ENCODE results near the gene RNF126.
"Not testable (repeated sequence)": the region's sequence is repeated elsewhere in the genome, so short reads cannot be mapped to it uniquely, and the experiment has no call there.

The RNF126 gene

DNA sequence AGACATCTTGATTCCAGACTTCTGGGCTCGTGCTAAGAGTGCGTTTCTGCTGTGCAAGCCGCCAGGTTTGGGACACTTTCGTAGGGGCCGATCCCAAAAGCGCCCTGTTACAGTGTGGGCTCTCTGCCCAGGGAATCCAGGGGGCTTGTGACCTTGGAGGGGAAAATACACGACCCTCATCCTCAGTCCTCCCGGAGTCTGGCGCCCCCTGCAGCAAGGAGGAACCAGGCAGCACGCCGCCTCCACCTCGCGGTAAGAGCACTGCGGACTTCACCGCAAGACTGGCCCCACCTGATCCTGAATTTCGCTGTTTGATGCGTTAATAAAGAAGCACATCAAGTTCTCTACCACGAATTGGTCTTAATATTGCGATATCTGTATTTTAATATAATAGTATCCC, 34.8 kb downstream of the RNF126 start:
- DNase-seq (ENCODE audit: low read depth, low spot score): peak; percentile 60

GRCh38 chr19:626566-626965, 36.4 kb downstream of the RNF126 start:
- DNase-seq (ENCODE audit: low read depth, low spot score): not testable (repeated sequence)

DNA sequence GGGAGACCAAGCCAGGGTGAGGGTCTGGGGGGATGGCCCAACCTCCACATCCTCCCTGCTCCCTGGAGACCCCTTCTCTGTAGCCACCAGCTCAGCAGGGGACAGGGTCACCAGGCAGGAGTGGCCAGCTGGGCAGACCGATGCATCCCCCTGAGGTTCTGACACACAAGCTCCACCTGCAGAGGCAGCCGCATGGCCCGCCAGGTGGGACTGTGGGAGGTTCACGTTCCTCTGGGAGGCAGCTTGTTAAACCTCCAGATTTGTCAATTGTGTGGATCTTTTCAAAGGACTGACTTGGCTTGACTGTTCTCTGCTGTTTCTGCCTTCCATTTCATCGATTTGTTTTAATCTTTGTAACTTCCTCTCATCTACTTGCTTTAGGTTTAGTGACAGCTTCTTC, 37.8 kb downstream of the RNF126 start:
- DNase-seq (ENCODE audit: low read depth, low spot score): no peak

DNA sequence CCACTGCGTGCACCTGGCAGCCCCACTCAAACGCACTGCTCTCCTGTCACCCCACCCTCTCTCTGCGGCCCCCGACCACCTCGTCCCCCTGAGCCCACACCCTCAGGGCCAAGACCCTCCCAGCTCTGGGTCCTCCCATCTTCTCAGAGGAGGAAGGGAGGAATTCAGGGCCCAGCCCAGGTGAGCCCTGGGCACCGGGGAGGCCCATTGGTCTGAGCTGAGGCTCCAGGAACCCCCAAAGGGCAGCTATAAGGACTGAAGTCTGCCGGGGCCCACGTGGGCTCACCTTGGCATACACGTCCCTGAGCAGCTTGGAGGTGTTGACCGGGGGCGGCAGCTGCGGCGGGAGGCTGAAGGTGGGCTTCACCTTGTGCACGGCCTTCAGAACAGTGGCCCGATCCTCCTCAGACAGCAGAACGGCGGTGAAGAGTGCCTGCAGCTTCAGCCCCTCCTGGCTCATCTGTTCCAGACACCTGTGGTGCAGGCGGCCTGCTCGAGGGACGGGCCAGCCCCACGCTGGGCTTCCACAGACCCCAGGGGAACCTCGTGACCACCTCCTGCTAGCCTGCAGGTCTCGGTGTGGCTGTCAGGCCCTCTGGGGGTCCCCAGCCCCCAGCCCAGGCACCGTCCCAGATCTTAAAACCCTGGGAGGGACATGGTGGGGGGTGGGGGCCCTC, 38.4 kb downstream of the RNF126 start:
- no peak for DNase-seq (ENCODE audit: low read depth, low spot score)

DNA sequence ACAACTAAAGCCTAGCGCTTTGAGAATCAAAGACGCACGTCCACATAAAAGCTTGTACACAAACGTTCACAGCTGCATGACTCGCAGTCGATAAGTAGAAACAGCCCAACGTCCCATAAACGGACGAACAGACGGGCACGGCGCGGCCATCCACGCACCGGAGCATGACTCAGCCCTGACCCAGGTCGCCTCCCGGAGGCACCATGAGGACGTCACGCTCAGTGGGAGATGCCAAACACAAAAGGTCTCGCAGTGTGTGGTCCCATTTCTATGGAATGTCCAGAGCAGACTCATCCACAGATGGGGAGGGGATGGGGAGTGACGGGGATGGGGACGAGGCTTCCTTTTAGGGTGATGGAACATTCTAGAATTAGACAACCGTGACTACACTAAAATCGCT, 39.0 kb downstream of the RNF126 start:
- DNase-seq (ENCODE audit: low read depth, low spot score): no peak

DNA sequence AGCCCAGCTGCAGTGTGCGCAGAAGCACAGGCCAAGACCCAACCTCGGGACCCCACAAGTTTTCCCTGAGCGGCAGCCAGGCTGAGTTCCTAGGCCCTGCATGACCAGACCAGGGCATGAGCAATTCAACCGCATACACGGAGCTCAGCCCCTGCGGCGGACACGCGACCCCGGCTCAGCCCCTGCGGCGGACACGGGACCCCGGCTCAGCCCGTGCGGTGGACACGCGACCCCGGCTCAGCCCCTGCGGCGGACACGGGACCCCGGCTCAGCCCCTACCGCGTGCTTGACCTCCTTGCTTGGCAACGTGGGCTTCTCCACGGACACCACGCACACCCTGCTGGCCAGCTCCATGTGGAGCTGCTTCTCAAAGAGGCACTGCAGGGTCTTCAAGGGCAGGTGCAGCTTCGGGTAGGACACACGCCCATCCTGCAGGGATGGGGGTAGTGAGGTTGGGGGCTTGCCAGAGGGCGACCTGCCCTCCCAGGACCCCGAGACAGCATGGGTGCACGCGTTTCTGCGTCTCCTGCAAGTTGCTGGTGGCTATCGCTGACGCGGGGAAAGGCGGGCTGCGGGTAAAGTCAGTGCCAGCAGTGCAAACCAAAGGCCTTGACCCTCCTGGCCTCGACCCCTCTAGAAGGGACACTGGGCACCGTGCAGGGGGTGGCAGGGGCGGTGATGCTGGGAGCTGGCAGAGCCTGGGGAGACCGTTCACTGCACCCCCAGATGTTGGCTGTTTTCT, 39.7 kb downstream of the RNF126 start:
- no peak for DNase-seq (ENCODE audit: low read depth, low spot score)

DNA sequence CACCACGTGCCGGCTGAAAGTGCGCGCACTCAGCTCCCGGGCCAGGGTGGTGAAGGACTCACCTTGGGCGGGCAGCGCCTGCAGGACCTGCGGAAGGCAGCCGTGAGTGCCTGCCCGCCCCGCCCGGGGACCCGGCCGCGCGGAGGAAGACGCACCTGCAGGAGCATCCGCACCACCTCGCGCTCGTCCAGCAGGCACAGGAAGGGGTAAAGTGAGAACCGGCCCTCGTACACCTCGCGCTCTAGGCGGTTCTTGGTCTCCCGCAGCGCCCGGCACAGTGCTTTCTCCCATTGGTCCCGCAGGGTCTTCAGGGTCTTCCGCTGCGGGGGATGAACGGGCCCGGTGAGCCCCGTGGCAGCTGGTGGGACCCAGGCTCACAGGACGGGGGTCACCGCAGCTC, 40.3 kb downstream of the RNF126 start:
- DNase-seq (ENCODE audit: low read depth, low spot score): no peak

DNA sequence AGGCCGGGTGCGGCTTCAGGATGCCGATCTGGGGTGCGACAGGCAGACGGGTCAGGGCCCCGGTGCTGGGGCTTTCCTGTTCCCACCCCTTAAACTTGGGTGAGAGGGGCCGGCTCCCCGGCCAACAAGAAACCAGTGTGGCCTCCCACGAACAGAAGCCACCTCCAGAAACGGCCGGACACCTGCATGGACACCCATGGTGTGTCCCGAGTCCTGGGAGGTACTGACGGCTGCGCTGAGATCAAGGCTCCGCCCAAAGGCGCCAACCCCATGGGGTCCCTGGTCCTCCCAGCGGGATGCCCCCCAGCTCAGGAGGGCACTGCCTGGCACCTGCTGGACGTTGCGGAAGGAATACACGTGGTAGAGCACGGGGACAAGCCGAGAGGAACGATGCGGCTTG, 41.2 kb downstream of the RNF126 start:
- no peak for DNase-seq (ENCODE audit: low read depth, low spot score)

- not testable (repeated sequence) for DNase-seq (ENCODE audit: low read depth, low spot score)
These were observed 41.8 kb downstream of the RNF126 start for GRCh38 chr19:621191-621590.

DNA sequence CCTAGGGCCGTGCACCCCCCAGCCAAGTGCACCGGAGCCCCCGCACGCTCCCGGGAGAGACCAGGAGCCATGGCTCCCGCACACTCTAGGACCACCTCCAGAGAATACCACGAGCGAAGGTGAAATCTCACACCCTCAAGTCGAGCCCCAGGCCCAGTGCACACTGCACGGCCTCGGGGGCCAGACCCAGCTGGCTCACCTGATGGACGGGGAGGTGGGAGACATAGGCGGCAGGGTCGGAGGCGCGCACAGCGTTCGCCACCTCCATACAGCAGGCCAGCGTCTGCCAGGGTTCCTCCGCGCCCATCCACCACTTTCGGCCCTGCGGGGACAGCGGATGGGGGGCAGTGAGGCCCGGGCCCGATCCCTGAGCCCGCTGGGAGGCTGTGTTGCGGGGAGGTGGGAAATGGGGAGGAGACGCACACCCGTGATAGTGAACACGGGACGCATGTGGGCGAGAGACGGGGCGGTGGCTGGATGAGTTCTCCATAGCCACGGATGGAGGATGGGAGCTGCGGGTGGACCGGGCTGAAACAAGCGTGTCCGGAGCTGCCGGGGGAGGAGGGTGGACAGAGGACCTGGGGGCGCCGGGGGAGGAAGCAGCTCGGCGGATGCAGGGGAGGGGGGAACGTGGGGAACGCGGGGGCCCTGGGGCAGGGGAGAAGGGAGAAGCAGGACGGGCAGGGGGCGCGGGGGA, 42.7 kb downstream of the RNF126 start:
- DNase-seq (ENCODE audit: low read depth, low spot score): no peak

DNA sequence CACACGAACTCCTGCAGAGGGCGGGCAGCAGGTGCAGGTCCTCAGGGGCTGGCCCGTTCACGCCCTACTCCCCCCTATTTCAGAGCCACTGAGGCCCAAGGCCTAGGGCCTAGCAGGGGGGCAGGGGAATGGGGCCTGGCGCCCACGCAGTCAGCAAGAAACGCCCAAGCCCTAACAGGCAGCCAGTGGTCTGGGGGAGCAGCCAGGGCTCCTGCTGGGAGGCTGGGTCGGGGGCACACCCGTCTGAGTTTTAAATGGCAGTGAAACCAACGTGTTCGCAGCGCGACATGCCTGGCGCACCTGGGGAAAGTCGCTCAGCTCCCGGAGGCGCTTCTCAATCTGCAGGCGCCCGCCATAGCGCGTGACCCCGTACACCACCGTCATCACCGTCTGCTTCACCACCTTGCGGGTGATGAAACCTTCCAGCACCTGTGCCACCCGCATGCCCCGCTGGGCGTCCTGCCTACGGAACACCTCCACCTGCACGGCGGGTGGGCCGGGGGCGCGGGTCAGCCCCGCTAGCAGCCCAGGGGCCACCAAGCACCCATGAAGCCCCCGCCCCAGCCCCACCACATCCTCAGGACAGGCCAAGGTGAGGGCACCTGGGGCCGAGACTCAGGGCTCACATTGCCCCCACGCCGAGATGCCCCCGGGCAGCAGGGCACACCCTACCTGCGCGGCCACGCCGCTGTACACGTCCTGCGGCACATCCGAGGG, 43.6 kb downstream of the RNF126 start:
- DNase-seq (ENCODE audit: low read depth, low spot score): no peak

DNA sequence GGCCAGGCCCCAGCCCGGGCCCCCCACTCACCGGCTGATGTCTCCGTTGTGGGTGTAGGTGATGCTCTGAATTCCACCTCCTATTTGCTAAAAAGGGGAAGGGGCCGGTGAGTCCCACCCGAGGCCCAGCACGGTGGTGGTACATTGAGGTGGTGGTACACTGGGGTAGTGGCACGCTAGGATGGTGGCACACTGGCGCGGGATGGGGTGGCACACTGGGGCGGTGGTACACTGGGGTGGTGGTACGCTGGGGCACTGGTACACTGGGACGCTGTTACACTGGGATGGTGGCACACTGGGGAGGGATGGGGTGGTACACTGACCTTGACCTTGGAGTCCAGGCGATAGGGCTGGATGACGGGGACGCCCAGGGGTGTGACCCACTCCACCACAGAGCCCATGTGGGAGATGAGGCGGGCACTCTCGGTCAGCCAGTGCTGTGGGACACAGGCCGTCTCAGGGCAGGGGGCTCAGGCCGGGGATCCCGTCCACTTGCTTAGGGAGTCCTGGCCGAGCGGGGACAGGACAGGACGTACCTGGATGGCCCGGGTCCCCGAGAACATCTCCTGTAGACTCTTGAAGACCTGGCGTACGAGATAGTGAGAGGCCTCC, 44.2 kb downstream of the RNF126 start:
- DNase-seq (ENCODE audit: low read depth, low spot score): no peak

DNA sequence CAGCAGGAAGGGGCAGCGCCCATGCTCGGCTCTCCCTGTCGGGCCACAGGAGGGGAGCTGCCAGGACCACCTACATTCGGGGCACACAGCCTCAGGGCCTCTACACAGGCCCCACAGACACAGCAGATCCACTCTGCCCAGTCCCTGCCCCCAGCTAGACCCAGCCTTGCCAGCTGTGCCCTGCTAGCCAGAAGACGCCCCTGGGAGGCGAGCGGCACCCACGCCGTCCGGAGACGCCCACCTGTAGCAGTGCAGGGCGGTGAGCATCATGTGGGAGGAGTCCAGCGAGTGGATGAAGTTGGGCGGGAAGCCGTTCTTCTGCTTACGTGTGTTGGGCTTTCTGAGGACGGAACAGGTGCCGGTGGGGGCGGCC, 44.8 kb downstream of the RNF126 start:
- DNase-seq (ENCODE audit: low read depth, low spot score): no peak

DNA sequence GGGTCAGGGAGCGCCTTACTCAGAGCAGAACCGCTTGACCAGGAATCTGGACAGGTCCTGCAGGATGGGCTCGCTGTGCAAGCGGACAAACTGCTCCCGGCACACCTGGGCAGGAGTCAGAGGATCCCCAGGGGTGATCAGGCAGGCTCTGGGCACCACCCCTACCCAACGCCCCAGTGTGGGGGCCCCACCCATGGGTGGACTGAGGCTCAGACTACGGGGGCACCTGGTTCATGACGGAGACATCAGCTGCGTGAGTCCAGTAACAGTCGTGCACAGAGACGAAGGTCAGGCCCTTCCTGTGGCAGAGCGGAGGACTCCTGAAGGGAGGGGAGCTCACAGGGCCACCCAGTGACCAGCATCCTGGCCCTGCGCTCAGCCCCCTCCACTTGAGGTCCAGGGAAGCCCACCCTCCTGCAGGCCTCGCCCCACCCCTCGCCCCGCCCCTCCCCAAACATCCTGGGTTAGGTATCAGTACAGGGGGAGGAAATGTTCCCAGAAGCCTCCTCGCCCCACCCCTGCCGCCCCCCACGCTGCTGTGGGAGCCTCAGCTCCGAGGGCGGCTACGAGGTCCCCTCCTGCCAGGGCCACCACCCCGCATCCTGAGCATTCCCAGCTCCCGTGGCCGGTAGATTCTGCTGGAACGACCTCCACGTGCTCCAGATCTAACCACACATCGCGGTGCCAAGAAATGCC, 45.3 kb downstream of the RNF126 start:
- DNase-seq (ENCODE audit: low read depth, low spot score): no peak

GRCh38 chr19:616747-617526, 46.1 kb downstream of the RNF126 start:
- no peak for DNase-seq (ENCODE audit: low read depth, low spot score)

GRCh38 chr19:616062-616700, 46.8 kb downstream of the RNF126 start:
- peak; percentile 42 for DNase-seq (ENCODE audit: low read depth, low spot score)

GRCh38 chr19:615619-616018, 47.4 kb downstream of the RNF126 start:
- no peak for DNase-seq (ENCODE audit: low read depth, low spot score)

DNA sequence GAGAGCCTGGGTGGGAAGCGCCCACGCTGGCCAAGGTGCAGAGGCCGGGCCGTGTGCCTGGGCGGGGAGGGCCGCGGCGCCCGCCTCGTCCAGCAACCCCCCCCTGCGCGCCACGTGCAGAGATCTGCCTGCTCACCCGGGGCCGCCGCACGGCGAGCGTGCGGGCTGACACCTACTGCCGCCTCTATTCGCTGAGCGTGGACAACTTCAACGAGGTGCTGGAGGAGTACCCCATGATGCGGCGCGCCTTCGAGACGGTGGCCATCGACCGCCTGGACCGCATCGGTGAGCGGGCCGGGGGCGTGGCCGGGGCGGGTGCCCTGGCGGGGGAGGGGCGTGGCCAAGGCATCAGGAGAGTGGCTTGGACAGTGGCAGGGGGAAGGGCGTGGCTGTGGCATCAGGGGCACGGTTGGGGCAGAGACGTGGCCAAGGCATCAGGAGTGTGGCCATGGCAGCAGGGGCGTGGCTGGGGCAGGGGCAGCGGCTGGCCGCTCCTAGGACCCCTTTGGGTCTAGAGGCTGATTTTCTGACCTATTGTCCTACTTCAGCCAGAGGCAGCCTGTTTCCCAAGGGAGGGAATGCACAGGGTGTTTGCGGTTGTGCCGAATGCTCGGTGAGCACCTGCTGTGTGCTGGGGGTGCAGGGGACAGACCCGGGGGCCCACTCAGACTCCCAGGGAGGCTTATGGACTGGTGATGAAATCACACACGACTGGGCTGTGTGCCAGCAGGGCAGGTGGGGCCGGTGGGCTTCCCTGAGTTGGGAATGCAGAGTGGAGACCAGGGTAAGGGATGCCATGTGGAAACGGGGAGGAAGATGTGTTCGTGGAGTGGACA, 49.1 kb downstream of the RNF126 start:
- no peak for DNase-seq (ENCODE audit: low read depth, low spot score)

GRCh38 chr19:612941-613340, 50.1 kb downstream of the RNF126 start:
- no peak for DNase-seq (ENCODE audit: low read depth, low spot score)
